ENCODE results near the gene DENND5B.
"Not testable (repeated sequence)": the region's sequence is repeated elsewhere in the genome, so short reads cannot be mapped to it uniquely, and the experiment has no call there.

DENND5B gene

GRCh38 chr12:31590642-31591379 is at the start of gene DENND5B:
Gene DENND5B, minus strand, starts transcription at chr12:31591136. Its CDS starts 304 bp downstream, at chr12:31590832.
- DNase-seq: peak; percentile 61

DNA sequence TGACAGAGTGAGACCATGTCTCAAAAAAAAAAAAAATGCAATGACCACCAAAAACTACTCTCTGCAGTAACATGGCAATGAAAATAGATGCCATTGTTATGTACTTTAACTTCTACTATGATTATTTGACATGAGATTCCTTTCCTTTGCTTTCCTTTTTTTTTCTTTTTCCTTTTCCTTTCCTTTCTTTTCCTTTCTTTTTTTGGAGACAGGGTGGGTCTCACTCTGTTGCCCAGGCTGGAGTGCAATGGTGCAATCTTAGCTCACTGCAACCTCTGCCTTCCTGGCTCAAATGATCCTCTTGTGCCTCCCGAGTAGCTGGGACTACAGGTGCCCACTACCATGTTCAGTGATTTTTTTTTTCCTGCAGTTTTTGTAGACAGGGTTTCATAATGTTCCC is 43.7 kb upstream of the DENND5B start:
- DNase-seq: no peak

GRCh38 chr12:31633464-31633863 is 42.5 kb upstream of the DENND5B start:
- no peak for DNase-seq

- DNase-seq: no peak
Observed at GRCh38 chr12:31631809-31632208, 40.9 kb upstream of the DENND5B start.

- no peak for DNase-seq
Observed at GRCh38 chr12:31631023-31631724, 40.2 kb upstream of the DENND5B start.

- DNase-seq: no peak
Observed at GRCh38 chr12:31629756-31630732, 39.1 kb upstream of the DENND5B start.

DNA sequence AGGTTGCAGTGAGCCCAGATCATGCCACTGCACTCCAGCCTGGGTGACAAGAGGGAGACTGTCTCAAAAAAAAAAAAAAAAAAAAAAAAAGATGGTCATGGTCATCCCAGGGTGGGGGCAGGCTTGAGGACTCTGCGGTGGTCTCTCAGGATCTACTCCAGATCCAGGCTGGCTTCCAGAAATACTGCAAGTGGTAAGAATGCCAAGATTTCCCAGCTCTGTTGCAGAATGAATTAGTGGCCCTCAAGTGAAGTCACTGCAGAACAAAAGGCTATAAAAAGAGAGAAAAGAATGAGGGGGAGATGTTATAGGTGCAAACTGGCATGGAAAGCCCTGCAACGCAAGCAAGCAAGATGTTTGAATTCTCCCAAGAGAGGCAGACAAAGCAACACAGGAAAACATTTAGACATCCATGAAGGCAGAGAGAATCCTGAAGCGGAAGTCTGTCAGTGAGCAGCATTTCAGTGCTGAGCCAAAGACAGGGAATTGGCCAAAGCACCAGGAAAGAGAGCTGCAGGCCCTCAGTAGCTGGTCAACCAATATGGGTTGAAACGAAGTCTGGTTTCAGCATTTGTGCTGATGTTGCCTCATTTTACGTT is 36.6 kb upstream of the DENND5B start:
- DNase-seq: no peak

GRCh38 chr12:31626270-31626995 is 35.5 kb upstream of the DENND5B start:
- no peak for DNase-seq

GRCh38 chr12:31622038-31622437 is 31.1 kb upstream of the DENND5B start:
- no peak for DNase-seq

DNA sequence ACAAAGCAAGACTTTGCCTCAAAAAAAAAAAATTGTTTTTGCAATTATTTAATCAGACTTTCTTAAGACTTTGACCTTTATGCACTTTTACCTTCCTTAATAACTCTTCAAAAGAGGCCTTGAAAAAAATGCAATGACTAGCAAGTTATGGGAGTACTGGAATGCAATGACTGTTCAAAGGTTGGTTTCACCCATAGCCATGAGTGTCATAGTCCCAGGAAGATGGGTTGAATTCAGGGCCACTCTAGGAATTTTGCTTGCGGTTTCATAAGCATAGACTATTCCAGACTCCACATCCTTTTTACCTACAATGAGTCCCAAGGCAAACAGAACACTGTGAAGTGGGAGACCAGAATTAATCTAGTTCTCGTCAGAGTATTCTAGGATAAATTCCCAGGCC is 29.4 kb upstream of the DENND5B start:
- no peak for DNase-seq

DNA sequence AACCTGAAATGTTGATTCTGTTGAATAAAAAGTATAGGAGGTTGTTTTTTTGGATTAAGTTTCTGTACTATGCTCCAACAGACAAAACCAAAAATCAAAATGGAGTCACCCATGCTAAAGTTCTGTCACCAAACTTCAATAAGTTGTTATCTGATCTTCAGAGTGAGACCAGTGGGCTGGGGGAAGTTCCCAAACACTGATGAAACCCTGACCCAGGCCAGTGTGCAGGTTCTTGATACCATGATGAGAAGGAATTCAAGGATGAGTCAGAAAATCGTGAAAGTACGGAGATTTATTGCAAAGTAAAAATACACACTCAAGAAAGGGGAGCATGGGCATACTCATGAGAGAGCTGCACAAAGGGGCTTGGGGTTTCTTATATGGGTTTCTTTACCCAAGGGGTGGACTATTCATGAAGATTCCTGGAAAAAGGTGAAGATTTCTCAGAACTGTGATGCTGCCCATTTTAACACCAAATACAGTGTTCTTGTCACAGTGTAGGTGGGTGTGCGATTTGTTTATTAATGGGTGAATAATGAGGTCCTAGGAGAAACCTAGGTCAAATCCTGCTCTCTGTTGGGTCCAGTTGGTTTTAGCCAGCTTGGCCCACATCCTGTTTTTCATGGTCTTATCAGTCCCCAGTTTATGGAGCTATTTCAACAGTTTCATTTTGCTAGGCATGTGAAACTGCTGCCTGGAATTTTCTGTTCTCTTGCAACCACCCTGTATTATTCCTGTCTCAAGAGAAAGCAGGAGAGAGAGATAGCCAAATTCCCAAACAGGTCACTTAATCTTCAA is 27.5 kb upstream of the DENND5B start:
- DNase-seq: no peak

DNA sequence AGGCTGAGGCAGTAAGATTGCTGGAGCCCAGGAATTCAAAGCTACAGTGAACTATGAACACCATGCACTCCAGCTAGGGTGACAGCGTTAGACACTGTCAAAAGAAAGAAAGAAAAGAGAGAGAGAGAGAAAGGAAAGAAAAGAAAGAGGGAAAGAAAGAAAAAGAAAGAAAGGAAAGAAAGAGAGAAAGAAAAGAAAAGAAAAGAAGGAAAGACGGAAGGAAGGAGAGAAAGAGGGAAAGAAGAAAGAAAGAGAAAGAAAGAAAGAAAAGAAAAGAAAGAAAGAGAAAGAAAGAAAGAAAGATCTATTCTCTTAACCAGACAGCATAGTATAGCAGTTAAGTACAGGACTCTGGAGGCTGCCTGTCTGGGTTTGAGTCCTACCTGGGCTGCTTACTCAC is 21.9 kb upstream of the DENND5B start:
- no peak for DNase-seq

GRCh38 chr12:31608299-31608698 is 17.4 kb upstream of the DENND5B start:
- DNase-seq: not testable (repeated sequence)

GRCh38 chr12:31605531-31605930 is 14.6 kb upstream of the DENND5B start:
- DNase-seq: no peak

DNA sequence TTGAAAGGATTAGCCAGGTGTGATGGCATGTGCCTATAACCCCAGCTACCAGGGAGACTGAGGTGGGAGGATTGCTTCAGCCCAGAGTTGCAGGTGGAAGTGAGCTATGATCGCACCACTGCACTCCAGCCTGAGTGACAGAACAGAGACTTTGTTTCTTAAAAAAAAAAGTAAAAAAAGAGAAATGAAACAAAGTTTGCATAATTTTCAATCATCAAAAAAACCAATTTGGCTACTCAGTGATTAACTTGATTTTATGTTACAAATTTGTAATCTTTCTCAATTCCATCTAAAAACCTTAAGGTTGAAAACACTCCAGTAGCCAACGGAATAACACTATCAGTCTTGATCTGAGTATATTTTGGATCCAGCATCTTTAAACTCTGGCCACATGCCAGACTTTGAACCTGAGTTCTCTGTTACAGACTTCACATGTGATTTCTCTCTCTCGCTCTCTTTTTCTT is 12.6 kb upstream of the DENND5B start:
- DNase-seq: no peak

DNA sequence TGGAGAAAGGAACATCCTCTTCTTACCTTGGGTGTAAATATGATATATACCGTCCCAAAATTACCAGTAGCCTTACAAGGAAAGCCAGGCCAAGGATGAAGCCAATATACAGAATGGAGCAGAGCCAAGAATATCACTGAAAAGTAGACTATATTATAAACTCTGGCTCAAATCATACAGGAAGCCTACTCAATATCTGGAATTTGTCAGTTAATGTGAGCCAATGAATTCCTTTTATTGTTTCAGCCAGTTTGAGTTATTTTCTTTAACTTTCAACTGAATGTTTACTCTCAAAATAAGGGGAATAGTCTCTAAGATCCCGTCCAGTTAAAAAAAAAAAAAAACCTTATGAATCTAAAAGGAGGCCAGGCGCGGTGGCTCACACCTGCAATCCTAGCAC is 9.8 kb upstream of the DENND5B start:
- DNase-seq: no peak

DNA sequence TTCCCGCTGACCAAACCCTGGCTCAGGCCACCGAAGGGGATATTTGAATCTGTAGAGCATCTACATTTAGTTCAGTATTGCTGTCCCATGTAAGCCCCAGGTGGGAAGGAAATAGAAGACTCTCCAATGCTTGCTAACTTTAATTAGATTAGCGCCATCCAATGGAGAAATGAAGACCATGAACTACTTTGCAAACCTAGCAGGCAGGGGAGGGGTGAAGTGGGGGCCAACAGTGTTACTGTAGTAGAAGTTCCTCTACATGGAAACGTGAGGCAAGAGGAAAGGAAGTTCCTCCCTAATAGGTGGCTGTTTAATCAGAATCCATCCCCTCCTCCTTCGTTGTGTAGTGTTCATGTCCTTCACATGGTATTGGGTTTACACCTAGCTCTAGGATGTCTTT is 9.3 kb upstream of the DENND5B start:
- DNase-seq: no peak

- DNase-seq: no peak
Observed at GRCh38 chr12:31599053-31599452, 8.1 kb upstream of the DENND5B start.

- DNase-seq: no peak
Observed at GRCh38 chr12:31597066-31597465, 6.1 kb upstream of the DENND5B start.

- no peak for DNase-seq
Observed at GRCh38 chr12:31594681-31595080, 3.7 kb upstream of the DENND5B start.

DNA sequence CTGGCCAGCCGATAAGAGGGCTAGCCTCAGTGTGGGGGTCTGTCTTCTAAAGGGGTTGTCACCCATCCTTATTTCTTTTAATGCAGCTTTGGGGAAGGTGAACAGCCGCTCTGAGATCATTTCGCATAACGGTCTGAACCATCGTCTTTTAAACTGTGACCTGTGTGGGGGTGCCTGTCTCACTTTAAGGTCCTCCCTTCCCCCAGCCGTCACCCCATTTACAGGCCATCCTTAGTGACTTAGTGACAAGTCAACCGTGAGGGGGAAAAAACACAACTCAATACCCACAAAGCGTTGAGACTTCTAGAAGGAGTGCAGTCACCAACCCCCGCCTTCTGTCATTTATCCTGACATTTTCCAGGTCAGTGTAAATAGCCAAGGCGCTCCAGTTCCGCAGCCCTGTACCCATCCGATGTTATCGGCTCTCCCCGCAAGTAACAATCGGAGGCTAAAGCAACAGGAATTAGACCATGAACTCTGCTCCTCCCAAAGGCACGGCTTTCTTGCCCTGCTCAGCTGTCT is 505 bp upstream of the DENND5B start:
- DNase-seq: no peak
